Mucosa of descending colon (tissue), 3 donors: ENCODE data around the gene MYH9. TPM values are rescaled to one million over a fixed set of nuclear protein-coding genes. Genes with fewer than 3 reads are reported as not detected.
A peak's percentile ranks its signal among the peaks of the same experiment; 100 is the strongest.

Experiments used
- ATAC-seq: fragments of 200-7000 bp; cut with Tn5 transposase; one replicate; pipeline ENCODE4 v1.9.1; 2020; ENCODE audit warnings: mild to moderate bottlenecking, moderate library complexity
- DNase-seq, 3 donors: peaks; one replicate each; pipeline ENCODE4 v3.0.0-alpha.2; 2020
- H3K36me3 ChIP-seq: fragments of 200-600 bp; one replicate; pipeline ENCODE4 v1.8.0; 2021; ENCODE audit warnings: low read depth, mild to moderate bottlenecking
- H3K4me1 ChIP-seq: fragments of 200-600 bp; one replicate; pipeline ENCODE4 v1.8.0; 2021; ENCODE audit warnings: low read depth, mild to moderate bottlenecking
- H3K4me3 ChIP-seq: fragments of 200-600 bp; one replicate; pipeline ENCODE4 v1.8.0; 2021; ENCODE audit warnings: mild to moderate bottlenecking
- H3K9me3 ChIP-seq: fragments of 200-600 bp; one replicate; pipeline ENCODE4 v1.8.0; 2021; ENCODE audit warnings: mild to moderate bottlenecking
- CTCF ChIP-seq: fragments of 200-600 bp; IDR thresholded peaks from one replicate; pipeline ENCODE4 v1.8.0; 2022; ENCODE audit warnings: antibody characterized with exemption, mild to moderate bottlenecking
- intact Hi-C, 2 donors: fragments of 100-400 bp; cut with DNase I in 1 of 2; cut with micrococcal nuclease in 1 of 2; formaldehyde crosslinking; loops; one replicate each; pipeline versions ENCODE4 v1.11.0 to v1.11.1; 2022; cut with DNase I, micrococcal nuclease
- total RNA-seq, 3 donors: library from RNA; stranded (reverse); fragmentation: NEBNext Ultra II Directional in 2 of 3; extraction: Animal tissue kit (Norgen Biotek cat#: 25700) in 2 of 3; gene quantifications; one replicate each; pipeline versions ENCODE4 v1.2.1 to v1.2.4, GENCODE V29; 2021 to 2023
- donor health status: DM: no; HTN: no; CAD: no; lungs with moderate emphysema.
- donor health status: DM: no; HTN: no; CAD: no.
- donor health status: DM: no; HTN: yes; CAD: no.

MYH9 gene
- total RNA-seq, 3 donors from 2014 or later: 501 to 831 (median 599) TPM

GRCh38 chr22:36385491-36386350 is 2.0 kb downstream of the MYH9 start:
- Histone ChIP-seq H3K4me3 (peak overlapping the region; percentile 5), H3K4me1 (peaks cover 35% of the 10 kb centered on the region), H3K36me3 (peaks cover 6% of the 10 kb centered on the region), H3K9me3 (no peaks in the 10 kb centered on the region)
- ATAC-seq: no peak
- intact Hi-C loops: loop anchor here (2.0 to 10.0 kb wide), 4 partner anchors 51 to 89 kb away; no protein-coding TSS in a partner anchor
- TF ChIP-seq CTCF: no peak
- no peak for DNase-seq

GRCh38 chr22:36384766-36385481 is 2.8 kb downstream of the MYH9 start:
- peaks cover 42% of the 10 kb centered on the region for H3K4me1 ChIP-seq
- DNase-seq: no peak

GRCh38 chr22:36383110-36383581 is 4.6 kb downstream of the MYH9 start:
- no peak for TF ChIP-seq CTCF
- H3K9me3 ChIP-seq: no peaks in the 10 kb centered on the region
- peaks cover 56% of the 10 kb centered on the region for H3K4me1 ChIP-seq
- DNase-seq (peak in 1 of 3 donors; percentile 65), ATAC-seq (no peak)
- peaks cover 5% of the 10 kb centered on the region for H3K36me3 ChIP-seq
- no peak overlapping the region for H3K4me3 ChIP-seq
- intact Hi-C loops: loop anchor here (10.0 kb wide), 3 partner anchors 58 to 92 kb away; no protein-coding TSS in a partner anchor

More at GRCh38 chr22:36384766-36385481, 2.8 kb downstream of the MYH9 start:
- no peak for TF ChIP-seq CTCF
- Histone ChIP-seq H3K9me3 (no peaks in the 10 kb centered on the region), H3K4me3 (peak overlapping the region; percentile 5), H3K36me3 (peaks cover 6% of the 10 kb centered on the region)
- no peak for ATAC-seq
- intact Hi-C loops: loop anchor here (10.0 kb wide), 3 partner anchors 60 to 90 kb away; no protein-coding TSS in a partner anchor

- TF ChIP-seq CTCF: no peak
- H3K4me1 ChIP-seq: peaks cover 64% of the 10 kb centered on the region
- no peaks in the 10 kb centered on the region for H3K9me3 ChIP-seq
- DNase-seq (no peak), ATAC-seq (no peak)
- H3K4me3 ChIP-seq: no peak overlapping the region
- intact Hi-C loops: loop anchor here (10.0 kb wide), 3 partner anchors 57 to 93 kb away; no protein-coding TSS in a partner anchor
- no peaks in the 10 kb centered on the region for H3K36me3 ChIP-seq
Measured at GRCh38 chr22:36381513-36382128, 6.1 kb downstream of the MYH9 start.
